Esophagus (tissue), 2 donors: ENCODE data around the gene ANKRD44. TPM values are rescaled to one million over a fixed set of nuclear protein-coding genes. Genes with fewer than 3 reads are reported as not detected.

Experiments used
- H3K27ac ChIP-seq, 2 donors: one replicate each; pipeline ENCODE4 v1.5.1; 2013; ENCODE audit warnings: low read depth in 2 of 2, mild to moderate bottlenecking in 2 of 2, inconsistent platforms in 1 of 2, low read length in 1 of 2, moderate library complexity in 1 of 2
- H3K27me3 ChIP-seq, 2 donors: one replicate each; pipeline ENCODE4 v1.6.1; 2013; ENCODE audit warnings: low read length in 2 of 2, control low read depth in 1 of 2, mild to moderate bottlenecking in 1 of 2; ENCODE audit not compliant: insufficient read depth in 2 of 2, control insufficient read depth in 1 of 2
- H3K36me3 ChIP-seq, 2 donors: one replicate each; pipeline ENCODE4 v1.6.1; 2013; ENCODE audit warnings: low read length in 1 of 2; ENCODE audit not compliant: control insufficient read depth in 2 of 2, insufficient read depth in 2 of 2
- H3K4me1 ChIP-seq, 2 donors: one replicate each; pipeline ENCODE4 v1.6.1; 2013; ENCODE audit warnings: low read length in 1 of 2; ENCODE audit not compliant: control insufficient read depth in 2 of 2, insufficient read depth in 2 of 2
- H3K4me3 ChIP-seq, 2 donors: one replicate each; pipeline ENCODE4 v1.5.1; 2013; ENCODE audit warnings: low read length in 2 of 2, mild to moderate bottlenecking in 2 of 2, low read depth in 1 of 2, moderate library complexity in 1 of 2
- H3K9me3 ChIP-seq, 2 donors: one replicate each; pipeline ENCODE4 v1.6.1; 2013; ENCODE audit warnings: mild to moderate bottlenecking in 2 of 2, low read depth in 1 of 2, low read length in 1 of 2, moderate library complexity in 1 of 2; ENCODE audit not compliant: control insufficient read depth in 2 of 2, insufficient read depth in 1 of 2
- WGBS, 2 donors: extraction: QIAGEN DNeasy Blood & Tissue Kit; methylation state at CpG; one replicate each; pipeline ENCODE4 v1.1.7; 2013; 5-methylcytosine and 5-hydroxymethylcytosine counted together
- polyA plus RNA-seq, 2 donors: library from polyadenylated mRNA; stranded (reverse); fragments of 200-250 nt; gene quantifications; one replicate each; pipeline ENCODE4 v1.2.3, GENCODE V29; 2013
- donor health status: healthy with polysubstance abuse.
- donor health status: Bipolar disorder and iron deficiency.

The ANKRD44 gene
- polyA plus RNA-seq, 2 donors: 1.1 to 1.5 TPM

GRCh38 chr2:197219636-197220035, 90.9 kb downstream of the ANKRD44 start:
- no peaks in the 10 kb centered on the region for H3K9me3 ChIP-seq
- 81 to 84% methylated on average over 4 of the region's 4 CpGs for WGBS, 2 donors
- H3K4me1 ChIP-seq: no peaks in the 10 kb centered on the region

DNA sequence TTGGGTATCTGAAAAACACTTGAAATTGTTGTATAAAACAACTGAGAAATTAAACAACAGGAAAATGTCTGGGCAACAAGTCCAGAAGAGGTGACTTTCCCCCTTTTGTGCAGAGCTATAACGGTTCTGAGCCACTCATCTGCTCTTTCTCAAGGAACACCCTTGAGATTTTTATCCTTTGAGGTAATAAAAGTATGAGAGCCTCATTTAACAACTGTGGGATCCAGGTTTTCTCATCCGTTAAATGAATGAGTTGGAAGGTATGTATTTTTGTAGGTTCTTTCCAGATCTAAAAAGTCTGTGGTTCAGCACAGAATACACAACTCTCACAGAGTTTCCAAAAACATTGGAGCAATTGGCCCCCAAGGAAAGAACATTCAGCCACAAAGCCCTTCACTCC, 93.0 kb downstream of the ANKRD44 start:
- H3K36me3 ChIP-seq: no peaks in the 10 kb centered on the region
- no peak overlapping the region for H3K27ac ChIP-seq
- H3K4me1 ChIP-seq: no peaks in the 10 kb centered on the region
- no peaks in the 10 kb centered on the region for H3K9me3 ChIP-seq
- WGBS, 2 donors: 67 to 78% methylated on average over 2 of the region's 2 CpGs
- H3K4me3 ChIP-seq: no peak overlapping the region
- no peaks in the 10 kb centered on the region for H3K27me3 ChIP-seq

More at GRCh38 chr2:197219636-197220035, 90.9 kb downstream of the ANKRD44 start:
- no peaks in the 10 kb centered on the region for H3K36me3 ChIP-seq
- H3K4me3 ChIP-seq: no peak overlapping the region
- H3K27ac ChIP-seq: no peak overlapping the region
- no peaks in the 10 kb centered on the region for H3K27me3 ChIP-seq

- Histone ChIP-seq H3K27ac (no peak overlapping the region), H3K4me1 (no peaks in the 10 kb centered on the region), H3K27me3 (no peaks in the 10 kb centered on the region), H3K9me3 (no peaks in the 10 kb centered on the region), H3K36me3 (no peaks in the 10 kb centered on the region), H3K4me3 (no peak overlapping the region)
- 56% methylated on average over 5 of the region's 5 CpGs for WGBS, 2 donors
Observed at GRCh38 chr2:197216361-197216979, 94.1 kb downstream of the ANKRD44 start.

GRCh38 chr2:197215748-197216360, 94.7 kb downstream of the ANKRD44 start:
- H3K27me3 ChIP-seq: no peaks in the 10 kb centered on the region
- no peaks in the 10 kb centered on the region for H3K4me1 ChIP-seq
- no peaks in the 10 kb centered on the region for H3K9me3 ChIP-seq
- 65 to 66% methylated on average over 3 of the region's 3 CpGs for WGBS, 2 donors
- no peaks in the 10 kb centered on the region for H3K36me3 ChIP-seq
- no peak overlapping the region for H3K27ac ChIP-seq
- no peak overlapping the region for H3K4me3 ChIP-seq

DNA sequence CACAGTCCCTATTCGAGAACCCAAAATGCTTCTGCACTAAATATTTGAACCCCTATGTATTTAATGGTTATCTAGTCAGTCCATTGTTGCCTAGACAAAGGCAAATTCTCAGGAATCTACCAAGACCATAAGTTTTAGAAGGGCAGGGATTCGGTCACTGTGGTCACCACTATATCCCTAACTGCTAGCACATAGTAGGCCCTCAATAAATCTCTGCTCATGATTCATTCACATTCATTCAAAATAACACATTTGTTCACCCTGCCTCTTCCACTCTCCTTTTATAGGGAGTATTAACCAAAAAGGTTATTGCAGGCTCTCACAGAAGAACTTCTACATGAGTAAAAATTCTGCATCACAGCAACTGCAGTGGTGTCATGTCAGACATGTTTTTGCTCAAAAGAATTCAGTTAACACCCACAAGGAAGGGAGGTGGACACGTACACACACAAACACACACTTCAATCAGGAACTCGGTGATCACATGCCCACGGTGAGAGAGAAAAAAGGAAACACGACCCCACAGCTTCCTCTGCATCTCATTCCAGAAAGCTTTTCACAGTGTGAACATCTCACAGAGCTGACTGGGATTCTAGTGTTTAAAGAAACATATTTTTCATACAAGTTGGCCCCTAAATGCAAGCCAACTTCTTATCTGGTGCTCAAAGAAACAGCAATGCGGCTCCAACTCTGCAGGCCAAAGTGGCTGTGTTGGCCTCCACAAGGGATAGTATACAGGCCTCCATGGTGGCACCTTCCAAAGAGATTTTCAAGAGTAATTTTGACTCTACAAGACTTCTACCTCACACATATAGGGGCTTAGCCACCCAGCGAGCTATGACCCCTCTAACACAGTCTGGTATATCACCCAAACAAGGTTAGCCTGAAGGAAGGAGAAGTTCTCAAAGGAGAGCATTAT, 98.0 kb downstream of the ANKRD44 start:
- Histone ChIP-seq H3K27me3 (no peaks in the 10 kb centered on the region), H3K36me3 (no peaks in the 10 kb centered on the region), H3K4me3 (no peak overlapping the region), H3K4me1 (no peaks in the 10 kb centered on the region), H3K9me3 (no peaks in the 10 kb centered on the region), H3K27ac (no peak overlapping the region)
- WGBS, 2 donors: 66 to 67% methylated on average over 8 of the region's 8 CpGs

DNA sequence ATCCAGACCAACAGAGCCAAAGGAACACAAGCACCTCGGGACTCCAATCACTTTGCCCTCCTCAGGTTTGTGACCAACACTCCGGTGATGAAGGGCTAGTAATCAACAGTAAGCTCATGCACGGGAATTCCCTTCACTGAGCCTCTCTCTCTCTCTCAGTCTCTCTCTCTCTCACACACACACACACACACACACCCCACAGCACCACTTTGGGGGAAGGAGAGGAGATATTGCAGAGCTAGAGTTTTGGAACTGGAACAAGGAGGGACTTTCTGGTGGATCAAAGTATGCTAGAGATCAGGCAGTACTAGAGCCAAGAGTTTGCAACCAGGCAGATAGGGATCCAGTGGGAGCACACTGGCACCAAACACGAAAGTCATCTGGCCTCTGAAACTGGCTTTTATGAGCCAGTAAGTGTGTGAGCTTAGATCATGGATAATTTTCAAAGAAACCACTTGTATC, 98.7 kb downstream of the ANKRD44 start:
- H3K27ac ChIP-seq: no peak overlapping the region
- WGBS, 2 donors: 76% methylated on average over 4 of the region's 4 CpGs
- H3K4me3 ChIP-seq: no peak overlapping the region
- H3K9me3 ChIP-seq: no peaks in the 10 kb centered on the region
- H3K4me1 ChIP-seq: no peaks in the 10 kb centered on the region
- H3K36me3 ChIP-seq: no peaks in the 10 kb centered on the region
- H3K27me3 ChIP-seq: no peaks in the 10 kb centered on the region

DNA sequence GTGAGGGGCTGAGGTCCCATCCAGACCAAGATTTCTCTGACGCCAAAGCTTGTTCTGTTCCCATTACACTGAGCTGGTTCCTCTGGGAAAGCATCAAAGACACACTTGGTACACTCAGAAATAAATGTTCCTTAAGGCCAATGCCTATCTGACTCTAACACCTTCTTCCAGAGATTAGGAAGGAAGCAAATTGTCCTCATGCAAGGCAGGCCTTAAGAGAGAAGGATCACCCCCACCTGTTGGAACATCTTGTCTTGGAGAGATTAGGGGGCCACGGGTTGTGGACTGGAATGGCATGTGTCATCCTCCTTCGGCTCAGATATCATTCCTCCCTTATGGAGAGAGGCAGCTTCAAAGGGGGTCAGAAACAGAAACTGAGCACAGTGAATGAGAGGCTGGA, 100.2 kb downstream of the ANKRD44 start:
- no peaks in the 10 kb centered on the region for H3K36me3 ChIP-seq
- no peaks in the 10 kb centered on the region for H3K27me3 ChIP-seq
- no peaks in the 10 kb centered on the region for H3K4me1 ChIP-seq
- no peak overlapping the region for H3K4me3 ChIP-seq
- H3K27ac ChIP-seq: peak overlapping the region; percentile 5 to 32
- no peaks in the 10 kb centered on the region for H3K9me3 ChIP-seq
- 54 to 78% methylated on average over 3 of the region's 3 CpGs for WGBS, 2 donors

- no peaks in the 10 kb centered on the region for H3K9me3 ChIP-seq
- H3K36me3 ChIP-seq: no peaks in the 10 kb centered on the region
- no peaks in the 10 kb centered on the region for H3K27me3 ChIP-seq
- WGBS, 2 donors: 78 to 81% methylated on average over 6 of the region's 6 CpGs
- no peak overlapping the region for H3K4me3 ChIP-seq
- no peaks in the 10 kb centered on the region for H3K4me1 ChIP-seq
- peak overlapping the region in 1 of 2 donors; percentile 32 for H3K27ac ChIP-seq
Observed at GRCh38 chr2:197209742-197210408, 100.7 kb downstream of the ANKRD44 start.

- Histone ChIP-seq H3K9me3 (no peaks in the 10 kb centered on the region), H3K27ac (no peak overlapping the region), H3K4me3 (no peak overlapping the region), H3K4me1 (no peaks in the 10 kb centered on the region), H3K36me3 (no peaks in the 10 kb centered on the region), H3K27me3 (no peaks in the 10 kb centered on the region)
- WGBS, 2 donors: 58 to 78% methylated on average over 2 of the region's 2 CpGs
Observed at GRCh38 chr2:197209246-197209645, 101.3 kb downstream of the ANKRD44 start.
